Prostate gland (tissue), 2 donors: ENCODE measurements around the gene RAB40C.

Experiments
- POLR2A ChIP-seq: fragments of 450-650 bp; IDR thresholded peaks from one replicate; pipeline ENCODE4 v1.6.1; 2016; ENCODE audit warnings: antibody characterized with exemption, mild to moderate bottlenecking
- POLR2AphosphoS5 ChIP-seq: sonication (generic); formaldehyde crosslinking; IDR thresholded peaks from one replicate; pipeline ENCODE4 v1.6.1; 2017; ENCODE audit warnings: antibody characterized with exemption
- TF ChIP-seq, protein P1 (sequence below), 4 experiments: fragments of 200-600 bp in 2 of 4; fragments of 450-650 bp in 2 of 4; sonication (generic) in 2 of 4; IDR thresholded peaks; 1 replicate in 3 of 4; 2 replicates in 1 of 4; pipeline ENCODE4 v1.5.1; 2016 to 2019; ENCODE audit warnings: antibody characterized with exemption in 4 of 4, mild to moderate bottlenecking in 2 of 4, moderate library complexity in 2 of 4

DNA sequence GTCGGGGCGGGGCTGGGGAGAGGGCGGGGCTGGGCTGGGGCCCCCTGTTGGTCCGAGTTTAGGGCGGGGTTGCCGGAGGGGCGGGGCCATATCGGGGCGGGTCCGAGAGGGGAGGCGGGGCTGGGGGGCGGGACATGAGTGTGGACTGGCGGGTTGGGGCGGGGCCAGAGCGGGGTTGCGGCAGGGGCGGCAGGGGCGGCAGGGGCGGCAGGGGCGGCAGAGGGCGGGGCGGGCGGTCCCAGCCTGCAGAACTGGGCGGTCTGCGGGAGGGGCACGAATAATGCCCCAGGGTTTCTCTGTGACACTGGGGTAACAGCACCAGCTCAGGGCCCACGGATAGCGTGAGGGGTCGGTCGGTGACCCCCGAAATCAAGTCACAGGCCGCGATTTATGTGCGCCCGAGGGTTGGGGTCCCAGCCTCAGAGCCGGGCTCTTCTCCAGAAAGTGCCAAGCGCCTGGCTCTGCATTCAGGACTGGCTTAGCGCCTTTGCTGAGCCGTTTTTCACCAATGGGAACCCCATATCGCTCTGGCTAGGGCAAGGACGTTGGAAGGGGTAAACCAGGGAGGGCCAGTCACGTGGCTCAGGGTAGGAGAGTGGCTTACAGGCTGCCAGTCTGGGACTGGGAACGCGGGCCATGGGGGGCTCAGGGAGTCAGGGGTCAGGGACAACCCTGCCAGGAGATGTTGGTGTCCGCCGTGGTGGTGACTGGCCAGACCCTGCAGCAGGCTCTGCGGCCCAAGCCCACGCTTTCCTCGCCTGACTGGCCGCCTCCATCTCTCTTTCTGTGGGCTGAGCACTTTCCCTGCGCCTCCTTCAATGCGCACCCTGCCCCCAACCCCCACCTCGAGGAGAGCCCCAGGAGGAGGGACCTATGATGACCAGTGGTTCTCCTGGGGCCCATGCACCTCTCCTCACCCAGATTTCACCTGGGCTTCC is 47.5 kb downstream of the RAB40C start:
- TF ChIP-seq, protein P1, sequence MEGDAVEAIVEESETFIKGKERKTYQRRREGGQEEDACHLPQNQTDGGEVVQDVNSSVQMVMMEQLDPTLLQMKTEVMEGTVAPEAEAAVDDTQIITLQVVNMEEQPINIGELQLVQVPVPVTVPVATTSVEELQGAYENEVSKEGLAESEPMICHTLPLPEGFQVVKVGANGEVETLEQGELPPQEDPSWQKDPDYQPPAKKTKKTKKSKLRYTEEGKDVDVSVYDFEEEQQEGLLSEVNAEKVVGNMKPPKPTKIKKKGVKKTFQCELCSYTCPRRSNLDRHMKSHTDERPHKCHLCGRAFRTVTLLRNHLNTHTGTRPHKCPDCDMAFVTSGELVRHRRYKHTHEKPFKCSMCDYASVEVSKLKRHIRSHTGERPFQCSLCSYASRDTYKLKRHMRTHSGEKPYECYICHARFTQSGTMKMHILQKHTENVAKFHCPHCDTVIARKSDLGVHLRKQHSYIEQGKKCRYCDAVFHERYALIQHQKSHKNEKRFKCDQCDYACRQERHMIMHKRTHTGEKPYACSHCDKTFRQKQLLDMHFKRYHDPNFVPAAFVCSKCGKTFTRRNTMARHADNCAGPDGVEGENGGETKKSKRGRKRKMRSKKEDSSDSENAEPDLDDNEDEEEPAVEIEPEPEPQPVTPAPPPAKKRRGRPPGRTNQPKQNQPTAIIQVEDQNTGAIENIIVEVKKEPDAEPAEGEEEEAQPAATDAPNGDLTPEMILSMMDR (IDR thresholded peaks at IDR 0.05), result no peak
- TF ChIP-seq POLR2AphosphoS5, result no peak
- no peak for TF ChIP-seq POLR2A
